ENCODE measurements around the gene PINLYP.

PINLYP gene

DNA sequence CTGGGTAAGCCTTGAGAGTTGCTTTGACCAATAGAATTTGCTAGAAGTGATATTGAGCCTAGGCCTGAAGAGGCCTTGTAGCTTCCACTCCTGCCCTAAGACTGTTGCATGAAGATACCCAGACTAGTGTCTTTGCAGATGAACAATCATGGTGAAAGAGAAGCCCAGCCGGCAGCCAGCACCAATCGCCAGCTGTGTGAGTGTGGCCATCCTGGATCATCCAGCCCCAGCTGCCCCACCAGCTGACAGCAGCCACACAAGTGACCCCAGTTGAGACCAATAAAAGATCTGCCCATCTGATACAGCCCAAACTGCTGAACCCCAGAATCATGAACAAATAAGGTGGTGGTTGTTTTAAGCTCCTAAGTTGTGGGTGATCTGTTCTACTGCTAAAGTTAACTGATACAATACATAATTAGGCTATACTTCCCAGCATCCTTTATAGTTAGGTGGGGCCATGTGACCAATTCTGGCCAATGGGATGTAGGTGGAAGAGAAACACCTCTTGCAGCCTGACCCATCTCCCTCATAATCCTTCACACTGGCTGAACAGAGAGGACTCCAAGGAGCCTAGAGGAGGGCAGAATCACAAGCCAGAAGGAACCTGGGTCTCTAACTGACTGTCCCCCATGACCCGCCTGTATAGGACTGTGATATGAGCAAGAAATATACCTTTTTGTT lies 53.2 kb downstream of the PINLYP start:
- no peak for DNase-seq (ENCODE audit: low read depth in 2 of 2)

DNA sequence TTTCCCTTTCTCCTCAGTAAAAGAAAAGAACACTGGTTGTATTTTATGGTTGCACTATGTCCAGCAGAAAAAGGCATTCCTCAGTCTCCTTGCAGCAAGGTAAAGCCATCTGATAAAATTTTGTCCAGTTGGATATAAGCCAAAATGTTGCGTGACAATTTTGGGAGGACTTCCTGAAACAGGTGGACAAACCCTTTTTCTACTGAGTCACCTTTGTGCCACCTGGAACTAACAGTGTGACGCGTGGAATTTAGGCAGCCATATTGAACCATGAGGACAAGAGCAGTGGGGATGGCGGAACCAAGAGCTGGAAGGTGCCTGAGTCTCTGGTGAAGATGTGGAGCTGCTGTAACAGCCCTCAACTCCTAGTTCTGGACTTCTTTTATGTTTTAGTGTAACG lies 55.9 kb downstream of the PINLYP start:
- DNase-seq (ENCODE audit: low read depth in 2 of 2) = no peak

All from fibroblast of skin of left biceps (primary cell).